Measurements from ENCODE around the gene SKIDA1.

SKIDA1 gene

GRCh38 chr10:21496343-21497176, 28.9 kb downstream of the SKIDA1 start (continued):
- 0 out of 2 replicates have a peak, but pooled peaks have one; percentile 20 for TF ChIP-seq ZSCAN4 (tag by site-specific recombination; IDR thresholded peaks at IDR 0.05)
- TF ChIP-seq EGR2 (tag by site-specific recombination; IDR thresholded peaks at IDR 0.05; ENCODE audit: low read depth): peak; percentile 42; the same call in 1 of the 2 replicates

- no peaks in the 10 kb centered on the region for H3K4me1 ChIP-seq (ENCODE audit: control insufficient read depth, insufficient read depth, low read length)
- POLR2A ChIA-PET: interaction anchor here (0.6 to 2.7 kb wide), 16 partner anchors 10 to 237 kb away, joined by 3 to 28 read pairs (median 5); partner anchors contain the start of genes MLLT10 and SKIDA1
- CTCF ChIA-PET: interaction anchor here (0.6 to 2.7 kb wide), 20 partner anchors 10 to 734 kb away, joined by 3 to 32 read pairs (median 3); no protein-coding TSS in a partner anchor
- H3K9me3 ChIP-seq (ENCODE audit: control insufficient read depth, insufficient read depth, low read depth, low read length): no peaks in the 10 kb centered on the region
- H3K4me3 ChIP-seq (ENCODE audit: low read depth, low read length): peak overlapping the region; percentile 81
- H3K27ac ChIP-seq (ENCODE audit: extremely low read depth, low read depth, low read length): peak overlapping the region; percentile 99
- no peaks in the 10 kb centered on the region for H3K36me3 ChIP-seq (ENCODE audit: control insufficient read depth in 2 of 2, insufficient read depth in 1 of 2, low read length in 2 of 2)
- TF ChIP-seq ZNF449 (tag by site-specific recombination; IDR thresholded peaks at IDR 0.05) (no peak), ELK4 (IDR thresholded peaks at IDR 0.05; ENCODE audit: borderline replicate concordance, low read depth, low read length) (no peak), ZNF777 (tag by site-specific recombination; IDR thresholded peaks at IDR 0.05; ENCODE audit: borderline replicate concordance) (no peak), ZNF571 (tag by site-specific recombination; IDR thresholded peaks at IDR 0.05) (no peak), ZNF133 (tag by site-specific recombination; IDR thresholded peaks at IDR 0.05) (no peak), SCRT1 (tag by site-specific recombination; IDR thresholded peaks at IDR 0.05; ENCODE audit: borderline replicate concordance) (no peak), KLF10 (tag by site-specific recombination; IDR thresholded peaks at IDR 0.05) (peak; percentile 83), ZBTB17 (tag by site-specific recombination; IDR thresholded peaks at IDR 0.05) (peak; percentile 32; the same call in 1 of the 2 replicates), SP3 (tag by site-specific recombination; IDR thresholded peaks at IDR 0.05) (peak; percentile 33; the same call in 1 of the 2 replicates), ZNF214 (tag by site-specific recombination; IDR thresholded peaks at IDR 0.05; ENCODE audit: borderline replicate concordance) (no peak), ZNF132 (tag by site-specific recombination; IDR thresholded peaks at IDR 0.05; ENCODE audit: borderline replicate concordance) (no peak), INSM2 (tag by site-specific recombination; IDR thresholded peaks at IDR 0.05) (0 out of 2 replicates have a peak, but pooled peaks have one; percentile 16), ZSCAN5A (tag by site-specific recombination; IDR thresholded peaks at IDR 0.05) (0 out of 2 replicates have a peak, but pooled peaks have one; percentile 30), ZNF366 (tag by site-specific recombination; conservative IDR thresholded peaks at IDR 0.05) (peak; percentile 65), ZNF157 (tag by site-specific recombination; IDR thresholded peaks at IDR 0.05) (no peak), ZNF266 (tag by site-specific recombination; IDR thresholded peaks at IDR 0.05; ENCODE audit: low read depth) (no peak), ZNF280D (tag by site-specific recombination; IDR thresholded peaks at IDR 0.05) (no peak), ZFHX2 (tag by site-specific recombination; conservative IDR thresholded peaks at IDR 0.05) (peak; percentile 19; the same call in 1 of the 2 replicates), ZNF768 (tag by site-specific recombination; IDR thresholded peaks at IDR 0.05) (no peak), IKZF3 (tag by site-specific recombination; IDR thresholded peaks at IDR 0.05) (peak; percentile 56; the same call in 1 of the 2 replicates), ZBTB1 (tag by site-specific recombination; IDR thresholded peaks at IDR 0.05) (no peak), ZNF174 (tag by site-specific recombination; IDR thresholded peaks at IDR 0.05) (no peak)
Measured at GRCh38 chr10:21495752-21496342, 29.6 kb downstream of the SKIDA1 start.
